COLO668 (cell line): ENCODE results near the gene ISOC2.

Source experiments
- DNase-seq: peaks from one replicate; lab custom pipeline; 2025; ENCODE audit not compliant: unreplicated experiment; lab: John Stamatoyannopoulos, UW

Gene ISOC2

GRCh38 chr19:55479451-55480230 lies 18.2 kb upstream of the ISOC2 start:
- DNase-seq = no peak

DNA sequence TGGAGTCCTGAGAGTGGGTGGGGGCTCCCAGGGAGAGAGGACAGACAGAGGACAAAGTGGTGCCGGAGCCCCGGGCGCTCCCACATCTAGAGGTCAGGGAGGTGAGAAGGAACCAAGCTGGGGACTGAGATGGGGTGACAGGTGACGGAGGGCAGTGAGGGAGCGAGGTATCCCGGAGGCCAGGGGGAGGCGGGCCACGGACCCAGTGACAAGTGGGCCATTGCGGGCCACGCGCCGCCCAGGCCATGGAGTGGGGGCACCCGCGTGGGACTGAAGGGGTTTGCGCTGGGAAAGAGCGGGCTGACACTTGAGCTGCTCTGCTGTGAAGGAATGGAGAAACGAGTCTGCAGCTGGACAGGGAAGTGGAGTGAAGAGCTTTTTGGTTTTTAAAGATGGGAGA lies 17.6 kb upstream of the ISOC2 start:
- DNase-seq = no peak

DNA sequence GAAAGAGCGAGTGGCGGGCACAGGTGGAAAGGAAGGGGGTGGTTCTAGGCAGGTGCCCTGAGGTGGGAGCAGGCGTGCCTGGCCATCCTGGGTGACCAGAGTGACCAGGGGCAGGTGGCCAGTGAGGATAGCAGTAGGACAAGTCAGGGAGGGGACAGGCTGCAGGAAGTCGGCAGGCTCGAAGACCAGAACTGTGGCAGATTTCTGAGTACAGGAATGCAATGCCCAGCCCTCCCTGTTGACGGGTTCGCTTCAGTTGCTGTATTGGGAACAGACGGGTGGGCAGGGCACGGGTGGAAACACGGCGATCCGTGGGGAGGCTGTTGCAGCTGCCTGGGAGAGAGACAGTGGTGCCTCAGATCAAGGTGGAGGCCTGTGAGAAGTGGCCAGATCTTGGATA lies 16.9 kb upstream of the ISOC2 start:
- no peak for DNase-seq

- DNase-seq = no peak
These were observed 16.5 kb upstream of the ISOC2 start for GRCh38 chr19:55477905-55478304.

GRCh38 chr19:55476100-55476775 lies 14.8 kb upstream of the ISOC2 start, which contains the start of gene ZNF628:
Gene ZNF628 (plus strand): TSS chr19:55476617. CDS start chr19:55479911, 3,294 bp downstream.
- peak; percentile 98 for DNase-seq

- no peak for DNase-seq
These were observed 13.1 kb upstream of the ISOC2 start for GRCh38 chr19:55474269-55475265.

DNA sequence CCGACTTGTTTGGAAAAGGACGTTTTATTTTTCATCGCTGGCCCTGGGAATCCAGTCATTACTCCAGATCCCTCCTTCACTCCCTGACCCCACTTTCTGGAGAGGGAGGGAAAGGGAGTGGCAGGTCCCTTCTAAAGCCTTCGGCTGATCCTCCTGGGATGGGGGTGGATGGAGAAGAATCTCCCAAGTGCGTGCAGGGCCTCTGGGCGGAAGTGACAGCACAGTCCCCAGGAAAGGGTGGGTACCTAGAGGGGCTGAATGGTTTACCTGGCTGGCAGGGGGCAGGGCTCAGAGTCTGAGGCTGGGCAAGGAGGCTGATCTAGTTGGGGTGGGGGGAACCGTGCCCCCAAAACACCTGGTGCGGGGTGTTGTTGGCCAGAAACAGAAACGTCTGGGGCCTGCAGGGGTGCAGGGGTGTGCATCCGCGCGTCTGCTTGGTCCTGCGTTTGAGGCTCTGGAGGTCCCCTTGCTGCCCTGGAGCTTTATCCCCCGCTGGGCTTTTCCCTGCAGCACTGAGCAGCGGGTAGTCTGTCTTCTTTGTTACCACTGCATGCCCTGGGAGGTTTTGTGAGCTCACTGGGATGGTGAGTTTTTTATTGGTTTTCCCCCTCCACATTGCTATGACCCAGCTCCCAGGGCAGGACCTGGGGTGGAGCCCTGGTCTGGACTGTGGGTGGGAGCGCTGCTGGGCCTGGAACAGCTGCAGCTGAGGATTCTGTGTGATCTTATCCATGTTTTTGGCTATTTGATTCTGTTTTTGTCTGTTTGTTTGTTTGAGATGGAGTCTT lies 12.0 kb upstream of the ISOC2 start:
- DNase-seq = no peak

- no peak for DNase-seq
These were observed 11.0 kb upstream of the ISOC2 start for GRCh38 chr19:55472463-55472862.

GRCh38 chr19:55471266-55471665 lies 9.8 kb upstream of the ISOC2 start:
- DNase-seq = no peak

- no peak for DNase-seq
These were observed 6.6 kb upstream of the ISOC2 start for GRCh38 chr19:55468054-55468393.

- peak; percentile 43 for DNase-seq
These were observed 6.0 kb upstream of the ISOC2 start for GRCh38 chr19:55467236-55468053.

GRCh38 chr19:55466241-55466614 lies 4.8 kb upstream of the ISOC2 start:
- no peak for DNase-seq

- DNase-seq = no peak
These were observed 4.2 kb upstream of the ISOC2 start for GRCh38 chr19:55465460-55466240.

GRCh38 chr19:55464662-55465054 lies 3.2 kb upstream of the ISOC2 start, which contains the start of gene C19orf85:
Gene C19orf85 (minus strand): TSS chr19:55464751. CDS start chr19:55464554, 197 bp downstream.
- DNase-seq = no peak

DNA sequence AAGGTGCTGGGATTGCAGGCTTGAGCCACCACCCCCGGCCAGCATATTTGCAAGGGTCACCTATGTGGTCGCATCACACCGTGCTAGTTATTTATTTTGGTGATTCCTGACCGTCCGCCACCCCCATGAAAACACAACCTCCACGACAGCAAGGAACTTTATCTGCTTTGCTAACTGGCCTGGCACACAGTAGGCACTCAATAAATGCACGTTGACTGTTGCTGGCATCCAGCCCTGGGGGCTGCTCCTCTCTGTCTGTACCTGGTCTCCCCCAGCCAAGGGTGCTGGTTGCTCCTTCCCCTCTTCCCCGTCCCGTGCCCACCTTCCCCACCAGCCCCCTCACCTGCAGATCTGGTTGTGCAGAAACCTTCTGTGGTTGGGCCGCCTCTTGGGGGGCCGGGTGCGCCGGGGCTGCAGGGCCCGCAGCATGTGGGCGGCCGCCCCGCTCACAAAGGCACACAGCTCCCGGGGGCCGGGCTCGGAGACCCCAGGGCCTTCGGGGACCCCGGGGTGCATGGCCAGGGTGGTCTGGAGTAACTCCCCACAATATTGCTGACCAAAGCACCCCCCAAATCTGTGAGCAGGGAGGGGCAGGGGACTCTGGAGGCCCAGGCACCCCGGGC lies 2.7 kb upstream of the ISOC2 start:
- DNase-seq = no peak

DNA sequence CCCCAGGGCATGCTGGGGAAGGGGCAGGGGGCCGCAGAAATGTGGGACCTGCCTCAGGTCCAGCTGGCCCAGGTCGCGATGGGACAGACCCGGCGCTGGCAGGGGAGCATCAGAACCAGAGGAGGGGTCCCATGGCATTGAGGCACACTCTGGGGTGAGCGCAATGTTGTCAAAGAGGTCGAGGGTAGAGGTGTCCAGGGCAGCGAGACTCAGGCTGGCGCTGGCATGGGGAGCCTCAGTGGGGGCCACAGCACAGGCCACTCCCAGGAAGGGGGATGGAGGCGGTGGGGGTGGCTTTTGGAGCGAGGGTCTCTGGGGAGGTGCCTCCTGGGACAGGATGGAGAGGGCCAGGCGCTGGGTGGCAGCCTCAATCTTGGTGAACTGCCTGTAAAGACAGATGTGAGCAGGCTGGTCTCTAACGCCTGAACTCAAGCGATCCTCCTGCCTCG lies 2.2 kb upstream of the ISOC2 start:
- no peak for DNase-seq

- no peak for DNase-seq
These were observed 1.3 kb upstream of the ISOC2 start for GRCh38 chr19:55462722-55463121.

GRCh38 chr19:55461974-55462626 lies 658 bp upstream of the ISOC2 start:
- peak; percentile 16 for DNase-seq
